ENCODE results near the gene KIF21A. TPM values are rescaled to one million over a fixed set of nuclear protein-coding genes. Genes with fewer than 3 reads are reported as not detected.

Gene KIF21A
- total RNA-seq, 4 donors from 2014 or later, result 19.7 to 56.1 (median 29.4) TPM

DNA sequence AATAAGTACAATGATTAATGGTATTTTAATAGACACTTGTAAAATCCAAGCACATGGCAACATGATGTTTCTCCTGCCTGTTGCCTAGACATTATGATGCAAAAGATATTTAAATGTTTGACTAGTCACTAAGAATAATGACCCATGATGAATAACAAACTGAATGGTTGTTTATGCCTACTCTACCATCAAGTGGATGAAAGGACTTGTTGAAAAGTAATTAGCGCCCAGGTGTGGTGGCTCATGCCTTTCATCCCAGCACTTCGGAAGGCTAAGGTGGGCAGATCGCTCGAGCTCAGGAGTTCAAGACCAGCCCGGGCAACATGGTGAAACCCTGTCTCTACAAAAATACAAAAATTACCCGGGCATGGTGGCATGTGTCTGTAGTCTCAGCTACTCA lies 30.7 kb downstream of the KIF21A start:
- Histone ChIP-seq H3K27me3 (no peaks in the 10 kb centered on the region), H3K9me3 (no peaks in the 10 kb centered on the region), H3K4me1 (no peaks in the 10 kb centered on the region), H3K36me3 (peaks cover 0 to 14% (median 0%) of the 10 kb centered on the region in 3 donors), H3K4me3 (no peak overlapping the region), H3K27ac (no peak overlapping the region)
- no peak for TF ChIP-seq CTCF (IDR thresholded peaks at IDR 0.05)
- TF ChIP-seq POLR2A (IDR thresholded peaks at IDR 0.05), result no peak
- intact Hi-C loops (cut with DNase I), result no loop called here
- 85 to 86% methylated on average over 5 to 6 of the region's 6 CpGs for WGBS, 2 donors
- DNase-seq, result no peak

GRCh38 chr12:39406262-39406661 lies 36.7 kb downstream of the KIF21A start:
- no peak overlapping the region for H3K4me3 ChIP-seq
- no peak for TF ChIP-seq CTCF (IDR thresholded peaks at IDR 0.05)
- no peak for TF ChIP-seq POLR2A (IDR thresholded peaks at IDR 0.05)
- H3K4me1 ChIP-seq, result peaks cover 0 to 5% (median 0%) of the 10 kb centered on the region in 3 donors
- no peak for DNase-seq
- peaks cover 0 to 2% (median 0%) of the 10 kb centered on the region in 3 donors for H3K36me3 ChIP-seq
- H3K27me3 ChIP-seq, result no peaks in the 10 kb centered on the region
- H3K9me3 ChIP-seq, result no peaks in the 10 kb centered on the region
- intact Hi-C loops (cut with DNase I), result no loop called here
- no peak overlapping the region for H3K27ac ChIP-seq

DNA sequence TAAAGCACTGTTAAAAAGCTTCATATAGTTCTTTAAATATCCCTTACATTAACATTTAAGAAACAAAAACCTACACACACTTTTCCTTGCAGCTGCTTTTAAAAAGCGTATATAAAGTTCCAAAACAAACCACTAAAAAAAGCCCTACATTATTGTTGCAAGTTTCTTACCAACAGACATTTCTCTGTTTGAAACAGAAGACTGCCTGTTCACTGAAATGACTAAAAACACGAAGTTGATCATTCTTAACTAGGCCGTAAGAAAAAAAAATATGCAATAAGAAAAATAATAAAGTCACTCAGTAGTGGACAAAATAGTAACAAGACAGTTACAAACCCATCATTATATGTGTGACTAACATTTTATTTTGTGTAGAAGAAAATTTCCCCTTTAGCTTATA lies 37.3 kb downstream of the KIF21A start:
- no peak overlapping the region for H3K4me3 ChIP-seq
- DNase-seq, result no peak
- intact Hi-C loops (cut with DNase I), result no loop called here
- H3K27me3 ChIP-seq, result no peaks in the 10 kb centered on the region
- H3K27ac ChIP-seq, result no peak overlapping the region
- 70 to 84% methylated on average over 3 of the region's 3 CpGs for WGBS, 2 donors
- no peaks in the 10 kb centered on the region for H3K36me3 ChIP-seq
- TF ChIP-seq POLR2A (IDR thresholded peaks at IDR 0.05) (no peak), CTCF (IDR thresholded peaks at IDR 0.05) (no peak)
- H3K4me1 ChIP-seq, result peaks cover 0 to 5% (median 0%) of the 10 kb centered on the region in 3 donors
- no peaks in the 10 kb centered on the region for H3K9me3 ChIP-seq

DNA sequence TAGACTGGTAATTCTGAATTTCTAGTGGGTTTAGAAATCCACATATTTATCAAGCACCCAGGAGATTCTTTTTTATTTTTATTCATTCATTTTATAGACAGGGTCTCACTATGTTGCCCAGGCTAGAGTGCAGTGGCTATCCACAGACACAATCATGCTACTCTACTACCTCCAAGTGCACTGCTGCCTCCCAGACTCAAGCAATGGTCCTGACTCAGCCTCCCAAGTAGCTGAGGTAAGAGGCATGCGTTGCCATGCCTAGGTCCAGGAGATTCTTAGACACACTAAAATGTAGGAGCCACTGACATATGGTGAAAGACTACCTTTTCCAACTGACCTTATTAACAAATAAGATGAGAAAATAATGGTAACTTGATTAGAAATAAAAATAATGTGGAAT lies 38.9 kb downstream of the KIF21A start:
- no peak overlapping the region for H3K27ac ChIP-seq

DNA sequence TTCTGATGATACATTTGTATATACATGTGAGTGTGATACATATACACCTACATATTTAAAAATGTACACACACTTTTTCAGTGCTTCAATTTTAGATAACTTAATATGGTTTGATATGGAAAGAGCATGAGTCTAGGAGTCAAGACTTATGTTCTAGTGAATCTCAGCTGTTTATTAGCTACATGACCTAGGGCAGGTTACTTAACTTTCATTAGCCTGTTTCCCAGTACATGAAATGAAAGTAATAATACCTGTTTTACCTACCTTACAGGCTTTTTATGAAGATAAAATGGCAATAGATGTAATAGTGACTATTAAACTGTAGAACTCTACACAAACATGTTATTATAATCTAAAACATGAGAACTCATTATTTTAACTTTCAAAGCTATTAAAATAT lies 39.5 kb downstream of the KIF21A start:
- intact Hi-C loops (cut with DNase I), result no loop called here

More for the DNA sequence above, 38.9 kb downstream of the KIF21A start:
- no peak for TF ChIP-seq CTCF (IDR thresholded peaks at IDR 0.05)
- no peak for TF ChIP-seq POLR2A (IDR thresholded peaks at IDR 0.05)
- WGBS, 2 donors, result 86% methylated on average over 1 of the region's 1 CpG; no CpG with 5 or more reads in 1 of the 2 donors
- H3K27me3 ChIP-seq, result no peaks in the 10 kb centered on the region
- peaks cover 0 to 5% (median 0%) of the 10 kb centered on the region in 3 donors for H3K4me1 ChIP-seq
- H3K4me3 ChIP-seq, result no peak overlapping the region
- DNase-seq, result no peak
- intact Hi-C loops (cut with DNase I), result no loop called here
- H3K36me3 ChIP-seq, result no peaks in the 10 kb centered on the region
- H3K9me3 ChIP-seq, result no peaks in the 10 kb centered on the region

More for the DNA sequence above, 39.5 kb downstream of the KIF21A start:
- Histone ChIP-seq H3K36me3 (no peaks in the 10 kb centered on the region), H3K27me3 (no peaks in the 10 kb centered on the region), H3K9me3 (no peaks in the 10 kb centered on the region), H3K4me1 (peaks cover 0 to 5% (median 0%) of the 10 kb centered on the region in 3 donors), H3K27ac (no peak overlapping the region), H3K4me3 (no peak overlapping the region)
- no peak for TF ChIP-seq POLR2A (IDR thresholded peaks at IDR 0.05)
- no peak for TF ChIP-seq CTCF (IDR thresholded peaks at IDR 0.05)
- no peak for DNase-seq
